Measurements from ENCODE around the gene CEACAM16.
A peak's percentile ranks its signal among the peaks of the same experiment; 100 is the strongest.

The CEACAM16 gene

GRCh38 chr19:44738136-44738535 lies 39.2 kb downstream of the CEACAM16 start:
- no peak overlapping the region for H3K4me3 ChIP-seq (ENCODE audit: low read depth, low read length)
- no peak for DNase-seq (ENCODE audit: low read depth)
- TF ChIP-seq MAX (IDR thresholded peaks at IDR 0.05; ENCODE audit: low read depth, low read length) (no peak), MYC (IDR thresholded peaks at IDR 0.05; ENCODE audit: low read depth, low read length) (no peak), CTCF (IDR thresholded peaks at IDR 0.05; ENCODE audit: low read depth, low read length) (no peak), POLR2A (IDR thresholded peaks at IDR 0.05; ENCODE audit: extremely low read depth, insufficient read length) (no peak)

GRCh38 chr19:44738603-44739558 lies 39.9 kb downstream of the CEACAM16 start:
- no peak overlapping the region for H3K4me3 ChIP-seq (ENCODE audit: low read depth, low read length)
- no peak for DNase-seq (ENCODE audit: low read depth)
- no peak for TF ChIP-seq POLR2A (IDR thresholded peaks at IDR 0.05; ENCODE audit: extremely low read depth, insufficient read length)
- TF ChIP-seq MYC (IDR thresholded peaks at IDR 0.05; ENCODE audit: low read depth, low read length) = no peak
- TF ChIP-seq MAX (IDR thresholded peaks at IDR 0.05; ENCODE audit: low read depth, low read length) = no peak
- TF ChIP-seq CTCF (IDR thresholded peaks at IDR 0.05; ENCODE audit: low read depth, low read length) = no peak

GRCh38 chr19:44740351-44740824 lies 41.4 kb downstream of the CEACAM16 start:
- TF ChIP-seq POLR2A (IDR thresholded peaks at IDR 0.05; ENCODE audit: extremely low read depth, insufficient read length) (no peak), CTCF (IDR thresholded peaks at IDR 0.05; ENCODE audit: low read depth, low read length) (peak; percentile 14), MAX (IDR thresholded peaks at IDR 0.05; ENCODE audit: low read depth, low read length) (no peak), MYC (IDR thresholded peaks at IDR 0.05; ENCODE audit: low read depth, low read length) (no peak)
- no peak overlapping the region for H3K4me3 ChIP-seq (ENCODE audit: low read depth, low read length)
- peak; percentile 50 for DNase-seq (ENCODE audit: low read depth)

GRCh38 chr19:44741258-44741731 lies 42.3 kb downstream of the CEACAM16 start:
- DNase-seq (ENCODE audit: low read depth) = no peak
- H3K4me3 ChIP-seq (ENCODE audit: low read depth, low read length) = no peak overlapping the region
- TF ChIP-seq MAX (IDR thresholded peaks at IDR 0.05; ENCODE audit: low read depth, low read length) (no peak), MYC (IDR thresholded peaks at IDR 0.05; ENCODE audit: low read depth, low read length) (no peak), CTCF (IDR thresholded peaks at IDR 0.05; ENCODE audit: low read depth, low read length) (no peak), POLR2A (IDR thresholded peaks at IDR 0.05; ENCODE audit: extremely low read depth, insufficient read length) (no peak)

- H3K4me3 ChIP-seq (ENCODE audit: low read depth, low read length) = no peak overlapping the region
- no peak for TF ChIP-seq CTCF (IDR thresholded peaks at IDR 0.05; ENCODE audit: low read depth, low read length)
- 0 out of 2 replicates have a peak, but pooled peaks have one; percentile 32 for TF ChIP-seq MYC (IDR thresholded peaks at IDR 0.05; ENCODE audit: low read depth, low read length)
- TF ChIP-seq POLR2A (IDR thresholded peaks at IDR 0.05; ENCODE audit: extremely low read depth, insufficient read length) = no peak
- peak; percentile 96 for DNase-seq (ENCODE audit: low read depth)
Measured at GRCh38 chr19:44741841-44742329, 42.9 kb downstream of the CEACAM16 start.

Data from NB4 (cell line).